Liver (tissue), 9 donors: ENCODE results near the gene AOAH. TPM values are rescaled to one million over a fixed set of nuclear protein-coding genes. Genes with fewer than 3 reads are reported as not detected.

Experiments
- DNase-seq: peaks from one replicate; pipeline ENCODE4 v3.0.0-alpha.2; 2017; ENCODE audit warnings: low spot score
- H3K27ac ChIP-seq, 2 donors: one replicate each; pipeline ENCODE4 v1.7.0; 2013; ENCODE audit warnings: inconsistent platforms in 2 of 2, low read length in 2 of 2, control low read depth in 1 of 2, low read depth in 1 of 2, mild to moderate bottlenecking in 1 of 2
- H3K27me3 ChIP-seq, 4 donors: one replicate each; pipeline versions ENCODE4 v1.6.1 to v1.7.0; 2013; ENCODE audit warnings: low read length in 3 of 4, inconsistent platforms in 1 of 4, mild to moderate bottlenecking in 1 of 4, moderate library complexity in 1 of 4; ENCODE audit not compliant: control insufficient read depth in 4 of 4, insufficient read depth in 4 of 4
- H3K36me3 ChIP-seq, 4 donors: one replicate each; pipeline versions ENCODE4 v1.6.1 to v1.7.0; 2013; ENCODE audit warnings: low read length in 3 of 4, mild to moderate bottlenecking in 3 of 4, low read depth in 1 of 4, moderate library complexity in 1 of 4; ENCODE audit not compliant: control insufficient read depth in 4 of 4, insufficient read depth in 3 of 4
- H3K4me1 ChIP-seq, 4 donors: one replicate each; pipeline versions ENCODE4 v1.6.1 to v1.7.0; 2013; ENCODE audit warnings: low read length in 3 of 4, mild to moderate bottlenecking in 3 of 4, moderate library complexity in 1 of 4; ENCODE audit not compliant: control insufficient read depth in 4 of 4, insufficient read depth in 4 of 4
- H3K4me3 ChIP-seq, 3 donors: one replicate each; pipeline versions ENCODE4 v1.6.1 to v1.7.0; 2013; ENCODE audit warnings: low read length in 3 of 3, control low read depth in 1 of 3, low read depth in 1 of 3, mild to moderate bottlenecking in 1 of 3
- H3K9ac ChIP-seq, 2 donors: one replicate each; pipeline ENCODE4 v1.7.0; 2013; ENCODE audit warnings: low read length in 2 of 2, mild to moderate bottlenecking in 2 of 2, moderate library complexity in 2 of 2, control low read depth in 1 of 2, low read depth in 1 of 2
- H3K9me3 ChIP-seq, 4 donors: one replicate each; pipeline versions ENCODE4 v1.6.1 to v1.7.0; 2013; ENCODE audit warnings: low read length in 3 of 4; ENCODE audit not compliant: control insufficient read depth in 4 of 4
- EGR1 ChIP-seq, 2 donors: IDR thresholded peaks; 2 replicates each; pipeline ENCODE4 v1.6.1; 2016 to 2018; ENCODE audit warnings: antibody characterized with exemption in 2 of 2, low read depth in 2 of 2
- FOXA1 ChIP-seq: IDR thresholded peaks from 2 replicates; pipeline ENCODE4 v1.6.1; 2016; ENCODE audit warnings: antibody characterized with exemption
- FOXA2 ChIP-seq: IDR thresholded peaks from 2 replicates; pipeline ENCODE4 v1.6.1; 2016; ENCODE audit warnings: antibody characterized with exemption
- GABPA ChIP-seq, 2 donors: IDR thresholded peaks in 1 of 2; conservative IDR thresholded peaks in 1 of 2; 2 replicates each; pipeline ENCODE4 v1.6.1; 2016; ENCODE audit warnings: antibody characterized with exemption in 2 of 2, mild to moderate bottlenecking in 1 of 2, moderate library complexity in 1 of 2
- HNF4A ChIP-seq, 2 donors: conservative IDR thresholded peaks; 2 replicates each; pipeline ENCODE4 v1.6.1; 2016; ENCODE audit warnings: antibody characterized with exemption in 2 of 2, mild to moderate bottlenecking in 2 of 2
- HNF4G ChIP-seq: IDR thresholded peaks from 2 replicates; pipeline ENCODE4 v1.6.1; 2016; ENCODE audit warnings: antibody characterized with exemption
- JUND ChIP-seq, 2 donors: IDR thresholded peaks; 2 replicates each; pipeline ENCODE4 v1.6.1; 2016; ENCODE audit warnings: antibody characterized with exemption in 2 of 2
- NR2F2 ChIP-seq: IDR thresholded peaks from 2 replicates; pipeline ENCODE4 v1.6.1; 2016; ENCODE audit warnings: antibody characterized with exemption
- RAD21 ChIP-seq, 2 donors: IDR thresholded peaks; 2 replicates each; pipeline ENCODE4 v1.6.1; 2016; ENCODE audit warnings: antibody characterized with exemption in 2 of 2, mild to moderate bottlenecking in 2 of 2
- SP1 ChIP-seq: IDR thresholded peaks from 2 replicates; pipeline ENCODE4 v1.6.1; 2018; ENCODE audit warnings: antibody characterized with exemption, mild to moderate bottlenecking
- TAF1 ChIP-seq: conservative IDR thresholded peaks from 2 replicates; pipeline ENCODE4 v1.6.1; 2016; ENCODE audit warnings: antibody characterized with exemption, mild to moderate bottlenecking
- YY1 ChIP-seq: IDR thresholded peaks from 2 replicates; pipeline ENCODE4 v1.6.1; 2016; ENCODE audit warnings: antibody characterized with exemption, mild to moderate bottlenecking
- WGBS: extraction: QIAGEN DNeasy Blood & Tissue Kit; methylation state at CpG from one replicate; pipeline ENCODE4 v1.1.7; 2013; 5-methylcytosine and 5-hydroxymethylcytosine counted together
- polyA plus RNA-seq, 2 donors: library from polyadenylated mRNA; stranded (reverse) in 1 of 2; unstranded in 1 of 2; fragments of 200-250 nt in 1 of 2; fragments of >200 nt in 1 of 2; fragmentation: Nextera tagmentation in 1 of 2; extraction: Ambion mirVana in 1 of 2; gene quantifications; one replicate each; pipeline versions ENCODE4 v1.2.1 to v1.2.3, GENCODE V29; 2013 to 2015
- total RNA-seq, 2 donors: library from RNA; depleted of rRNA; stranded (reverse); fragments of >200 nt; gene quantifications; one replicate each; pipeline ENCODE4 v1.2.3, GENCODE V29; 2014
- TF ChIP-seq, protein P1 (sequence below): IDR thresholded peaks from 2 replicates; pipeline ENCODE4 v1.6.1; 2016; ENCODE audit warnings: antibody characterized with exemption, mild to moderate bottlenecking
- TF ChIP-seq, protein P2 (sequence below): IDR thresholded peaks from 2 replicates; pipeline ENCODE4 v1.6.1; 2016; ENCODE audit warnings: antibody characterized with exemption
- TF ChIP-seq, protein P3 (sequence below): fragments of 150-350 bp; IDR thresholded peaks from 2 replicates; pipeline ENCODE4 v1.5.1; 2017; ENCODE audit warnings: improper control_type of control experiment, low read depth, low read length; ENCODE audit not compliant: missing input control
- TF ChIP-seq, protein P4 (sequence below): IDR thresholded peaks from 2 replicates; pipeline ENCODE4 v1.6.1; 2016; ENCODE audit warnings: antibody characterized with exemption
- TF ChIP-seq, protein P5 (sequence below): IDR thresholded peaks from 2 replicates; pipeline ENCODE4 v1.6.1; 2016; ENCODE audit warnings: antibody characterized with exemption
- donor health status: healthy.
- donor health status: healthy.
- donor health status: healthy.
- donor health status: healthy.
- donor health status: healthy.

Gene AOAH
- total and polyA plus RNA-seq, 4 donors = 2.4 to 26.7 (median 5.8) TPM

DNA sequence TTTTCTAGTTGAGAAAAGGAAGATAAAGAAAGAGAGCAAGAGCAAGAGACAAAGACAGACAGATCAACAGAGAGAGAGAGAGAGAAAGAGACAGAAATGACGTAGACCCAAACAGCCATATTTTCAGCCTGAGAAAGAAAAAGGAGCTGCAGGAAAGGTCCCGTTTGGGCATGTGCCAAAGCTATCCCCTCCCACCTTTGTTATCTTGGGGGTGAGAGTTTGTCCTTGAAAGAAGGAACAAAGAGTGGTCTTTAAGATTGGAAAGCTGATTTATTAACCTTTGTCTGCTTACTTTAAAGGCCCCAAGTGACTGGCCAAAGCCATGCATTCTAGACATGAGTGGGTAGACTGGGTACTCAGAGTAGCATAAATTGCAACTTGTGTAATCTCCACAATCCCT lies 98.2 kb downstream of the AOAH start:
- Histone ChIP-seq H3K36me3 (peaks cover 0 to 2% (median 0%) of the 10 kb centered on the region in 4 donors), H3K4me1 (no peaks in the 10 kb centered on the region), H3K27me3 (no peaks in the 10 kb centered on the region), H3K4me3 (no peak overlapping the region), H3K9ac (no peak overlapping the region), H3K9me3 (no peaks in the 10 kb centered on the region), H3K27ac (no peak overlapping the region)
- no peak for DNase-seq
- no peak for TF ChIP-seq JUND (IDR thresholded peaks at IDR 0.05)
- no peak for TF ChIP-seq YY1
- TF ChIP-seq RAD21 (IDR thresholded peaks at IDR 0.05) = no peak
- TF ChIP-seq EGR1 (IDR thresholded peaks at IDR 0.05; ENCODE audit: low read depth in 2 of 2) = no peak
- TF ChIP-seq, protein P1, sequence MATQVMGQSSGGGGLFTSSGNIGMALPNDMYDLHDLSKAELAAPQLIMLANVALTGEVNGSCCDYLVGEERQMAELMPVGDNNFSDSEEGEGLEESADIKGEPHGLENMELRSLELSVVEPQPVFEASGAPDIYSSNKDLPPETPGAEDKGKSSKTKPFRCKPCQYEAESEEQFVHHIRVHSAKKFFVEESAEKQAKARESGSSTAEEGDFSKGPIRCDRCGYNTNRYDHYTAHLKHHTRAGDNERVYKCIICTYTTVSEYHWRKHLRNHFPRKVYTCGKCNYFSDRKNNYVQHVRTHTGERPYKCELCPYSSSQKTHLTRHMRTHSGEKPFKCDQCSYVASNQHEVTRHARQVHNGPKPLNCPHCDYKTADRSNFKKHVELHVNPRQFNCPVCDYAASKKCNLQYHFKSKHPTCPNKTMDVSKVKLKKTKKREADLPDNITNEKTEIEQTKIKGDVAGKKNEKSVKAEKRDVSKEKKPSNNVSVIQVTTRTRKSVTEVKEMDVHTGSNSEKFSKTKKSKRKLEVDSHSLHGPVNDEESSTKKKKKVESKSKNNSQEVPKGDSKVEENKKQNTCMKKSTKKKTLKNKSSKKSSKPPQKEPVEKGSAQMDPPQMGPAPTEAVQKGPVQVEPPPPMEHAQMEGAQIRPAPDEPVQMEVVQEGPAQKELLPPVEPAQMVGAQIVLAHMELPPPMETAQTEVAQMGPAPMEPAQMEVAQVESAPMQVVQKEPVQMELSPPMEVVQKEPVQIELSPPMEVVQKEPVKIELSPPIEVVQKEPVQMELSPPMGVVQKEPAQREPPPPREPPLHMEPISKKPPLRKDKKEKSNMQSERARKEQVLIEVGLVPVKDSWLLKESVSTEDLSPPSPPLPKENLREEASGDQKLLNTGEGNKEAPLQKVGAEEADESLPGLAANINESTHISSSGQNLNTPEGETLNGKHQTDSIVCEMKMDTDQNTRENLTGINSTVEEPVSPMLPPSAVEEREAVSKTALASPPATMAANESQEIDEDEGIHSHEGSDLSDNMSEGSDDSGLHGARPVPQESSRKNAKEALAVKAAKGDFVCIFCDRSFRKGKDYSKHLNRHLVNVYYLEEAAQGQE = no peak
- no peak for TF ChIP-seq FOXA1
- no peak for TF ChIP-seq SP1
- TF ChIP-seq HNF4G = no peak
- TF ChIP-seq, protein P2, sequence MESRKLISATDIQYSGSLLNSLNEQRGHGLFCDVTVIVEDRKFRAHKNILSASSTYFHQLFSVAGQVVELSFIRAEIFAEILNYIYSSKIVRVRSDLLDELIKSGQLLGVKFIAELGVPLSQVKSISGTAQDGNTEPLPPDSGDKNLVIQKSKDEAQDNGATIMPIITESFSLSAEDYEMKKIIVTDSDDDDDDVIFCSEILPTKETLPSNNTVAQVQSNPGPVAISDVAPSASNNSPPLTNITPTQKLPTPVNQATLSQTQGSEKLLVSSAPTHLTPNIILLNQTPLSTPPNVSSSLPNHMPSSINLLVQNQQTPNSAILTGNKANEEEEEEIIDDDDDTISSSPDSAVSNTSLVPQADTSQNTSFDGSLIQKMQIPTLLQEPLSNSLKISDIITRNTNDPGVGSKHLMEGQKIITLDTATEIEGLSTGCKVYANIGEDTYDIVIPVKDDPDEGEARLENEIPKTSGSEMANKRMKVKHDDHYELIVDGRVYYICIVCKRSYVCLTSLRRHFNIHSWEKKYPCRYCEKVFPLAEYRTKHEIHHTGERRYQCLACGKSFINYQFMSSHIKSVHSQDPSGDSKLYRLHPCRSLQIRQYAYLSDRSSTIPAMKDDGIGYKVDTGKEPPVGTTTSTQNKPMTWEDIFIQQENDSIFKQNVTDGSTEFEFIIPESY = no peak
- TF ChIP-seq, protein P3, sequence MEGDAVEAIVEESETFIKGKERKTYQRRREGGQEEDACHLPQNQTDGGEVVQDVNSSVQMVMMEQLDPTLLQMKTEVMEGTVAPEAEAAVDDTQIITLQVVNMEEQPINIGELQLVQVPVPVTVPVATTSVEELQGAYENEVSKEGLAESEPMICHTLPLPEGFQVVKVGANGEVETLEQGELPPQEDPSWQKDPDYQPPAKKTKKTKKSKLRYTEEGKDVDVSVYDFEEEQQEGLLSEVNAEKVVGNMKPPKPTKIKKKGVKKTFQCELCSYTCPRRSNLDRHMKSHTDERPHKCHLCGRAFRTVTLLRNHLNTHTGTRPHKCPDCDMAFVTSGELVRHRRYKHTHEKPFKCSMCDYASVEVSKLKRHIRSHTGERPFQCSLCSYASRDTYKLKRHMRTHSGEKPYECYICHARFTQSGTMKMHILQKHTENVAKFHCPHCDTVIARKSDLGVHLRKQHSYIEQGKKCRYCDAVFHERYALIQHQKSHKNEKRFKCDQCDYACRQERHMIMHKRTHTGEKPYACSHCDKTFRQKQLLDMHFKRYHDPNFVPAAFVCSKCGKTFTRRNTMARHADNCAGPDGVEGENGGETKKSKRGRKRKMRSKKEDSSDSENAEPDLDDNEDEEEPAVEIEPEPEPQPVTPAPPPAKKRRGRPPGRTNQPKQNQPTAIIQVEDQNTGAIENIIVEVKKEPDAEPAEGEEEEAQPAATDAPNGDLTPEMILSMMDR = no peak
- TF ChIP-seq TAF1 = no peak
- TF ChIP-seq HNF4A (conservative IDR thresholded peaks at IDR 0.05) = no peak
- TF ChIP-seq, protein P4, sequence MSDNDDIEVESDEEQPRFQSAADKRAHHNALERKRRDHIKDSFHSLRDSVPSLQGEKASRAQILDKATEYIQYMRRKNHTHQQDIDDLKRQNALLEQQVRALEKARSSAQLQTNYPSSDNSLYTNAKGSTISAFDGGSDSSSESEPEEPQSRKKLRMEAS = no peak
- TF ChIP-seq FOXA2 = no peak
- WGBS = 76% methylated on average over 2 of the region's 2 CpGs

DNA sequence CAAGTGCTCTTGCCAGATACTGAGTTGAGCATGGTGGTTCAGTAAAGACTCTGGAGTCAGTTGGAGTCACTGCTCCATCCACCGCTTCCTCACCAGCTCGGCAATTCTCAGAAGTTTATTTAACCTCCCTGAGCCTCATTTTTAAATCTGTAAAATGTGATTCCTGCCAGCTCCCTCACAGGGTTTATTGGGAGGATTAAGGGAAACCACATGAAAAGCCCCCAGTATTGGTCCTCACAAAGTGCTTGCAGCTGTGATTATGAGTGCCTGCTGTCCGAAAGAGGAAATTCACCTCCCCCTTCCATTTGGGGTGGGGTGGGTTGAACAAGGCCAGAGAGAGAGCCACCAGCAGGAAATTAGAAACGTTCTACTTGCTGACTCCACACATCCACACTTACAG lies 99.0 kb downstream of the AOAH start:
- no peak overlapping the region for H3K27ac ChIP-seq
- 63% methylated on average over 4 of the region's 4 CpGs for WGBS
- H3K27me3 ChIP-seq = no peaks in the 10 kb centered on the region
- DNase-seq = no peak
- no peak overlapping the region for H3K9ac ChIP-seq
- no peaks in the 10 kb centered on the region for H3K9me3 ChIP-seq
- peaks cover 0 to 2% (median 0%) of the 10 kb centered on the region in 4 donors for H3K36me3 ChIP-seq
- no peak overlapping the region for H3K4me3 ChIP-seq
- no peaks in the 10 kb centered on the region for H3K4me1 ChIP-seq
- no peak for TF ChIP-seq SP1
- no peak for TF ChIP-seq FOXA1
- no peak for TF ChIP-seq FOXA2
- no peak for TF ChIP-seq NR2F2
- no peak for TF ChIP-seq TAF1
- TF ChIP-seq, protein P1 = no peak
- TF ChIP-seq EGR1 (IDR thresholded peaks at IDR 0.05; ENCODE audit: low read depth in 2 of 2) = no peak
- TF ChIP-seq JUND (IDR thresholded peaks at IDR 0.05) = no peak
- TF ChIP-seq, protein P5, sequence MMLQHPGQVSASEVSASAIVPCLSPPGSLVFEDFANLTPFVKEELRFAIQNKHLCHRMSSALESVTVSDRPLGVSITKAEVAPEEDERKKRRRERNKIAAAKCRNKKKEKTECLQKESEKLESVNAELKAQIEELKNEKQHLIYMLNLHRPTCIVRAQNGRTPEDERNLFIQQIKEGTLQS = no peak
- TF ChIP-seq, protein P2 = no peak
- no peak for TF ChIP-seq GABPA (IDR thresholded peaks at IDR 0.05 in 1 of 2, conservative IDR thresholded peaks at IDR 0.05 in 1 of 2)
- TF ChIP-seq, protein P4 = no peak
